ENCODE data around the gene FOXL3. TPM values are rescaled to one million over a fixed set of nuclear protein-coding genes. Genes with fewer than 3 reads are reported as not detected.

Gene FOXL3
- total RNA-seq, 1 experiment from 2014 or later = not detected

DNA sequence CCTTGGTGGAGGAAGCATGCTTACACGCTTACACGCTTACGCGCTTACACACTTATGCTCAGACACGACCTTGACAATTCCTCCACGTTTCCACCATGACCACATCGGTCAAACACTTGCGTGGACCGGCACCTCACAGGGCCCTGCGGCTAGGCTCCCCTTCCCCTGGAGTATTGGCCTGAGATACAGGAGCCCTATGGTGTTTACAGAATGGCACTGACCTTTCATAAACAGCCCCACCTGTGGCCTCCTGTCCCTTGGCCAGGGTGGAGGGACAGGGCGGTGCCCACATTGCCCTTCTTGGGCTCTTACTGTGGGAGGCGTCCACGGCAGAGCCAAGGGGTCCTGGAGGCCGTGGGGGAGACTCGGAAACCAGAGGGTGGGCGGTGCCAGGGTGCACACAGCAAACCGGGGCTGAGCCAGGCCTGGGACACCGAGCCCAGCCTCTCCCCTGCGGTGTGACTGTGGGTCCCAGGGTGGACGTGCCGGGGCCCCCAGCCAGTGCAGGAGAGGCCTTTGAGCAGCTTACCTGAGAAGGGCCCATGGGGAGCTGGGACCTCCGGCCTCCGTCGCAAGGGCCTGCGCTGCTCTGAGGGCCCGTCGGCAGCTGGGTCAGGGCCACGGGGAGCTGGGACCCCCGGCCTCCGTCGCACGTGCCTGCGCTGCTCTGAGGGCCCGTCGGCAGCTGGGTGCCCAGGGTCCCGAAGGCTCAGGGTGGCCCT, 44.2 kb upstream of the FOXL3 start:
- no peaks in the 10 kb centered on the region for H3K36me3 ChIP-seq (ENCODE audit: control insufficient read depth, insufficient read depth, low read length)
- in situ Hi-C loops (cut with HindIII; ENCODE audit: low pct_unique_long_range_greater_than_20kb, low sequenced_read_pairs) = no loop called here
- H3K27me3 ChIP-seq (ENCODE audit: control insufficient read depth, insufficient read depth, low read length) = no peaks in the 10 kb centered on the region
- DNase-seq (ENCODE audit: low read depth, low spot score) (no peak), ATAC-seq (no peak)
- H3K4me1 ChIP-seq (ENCODE audit: control insufficient read depth, insufficient read depth, low read length) = peaks cover 15% of the 10 kb centered on the region
- H3K27ac ChIP-seq (ENCODE audit: low read length) = no peak overlapping the region
- no TSS peak for BruUV-seq (replicated peaks)
- intact Hi-C loops (cut with micrococcal nuclease; ENCODE audit: unreplicated experiment) = no loop called here
- H3K9me3 ChIP-seq (ENCODE audit: control insufficient read depth, insufficient read depth, low read depth, low read length) = no peaks in the 10 kb centered on the region
- CTCF ChIA-PET = no interaction called here
- H3K4me3 ChIP-seq (ENCODE audit: low read depth in 2 of 2, low read length in 2 of 2) = no peak overlapping the region
- POLR2A ChIA-PET = no interaction called here
- TF ChIP-seq, protein P1, sequence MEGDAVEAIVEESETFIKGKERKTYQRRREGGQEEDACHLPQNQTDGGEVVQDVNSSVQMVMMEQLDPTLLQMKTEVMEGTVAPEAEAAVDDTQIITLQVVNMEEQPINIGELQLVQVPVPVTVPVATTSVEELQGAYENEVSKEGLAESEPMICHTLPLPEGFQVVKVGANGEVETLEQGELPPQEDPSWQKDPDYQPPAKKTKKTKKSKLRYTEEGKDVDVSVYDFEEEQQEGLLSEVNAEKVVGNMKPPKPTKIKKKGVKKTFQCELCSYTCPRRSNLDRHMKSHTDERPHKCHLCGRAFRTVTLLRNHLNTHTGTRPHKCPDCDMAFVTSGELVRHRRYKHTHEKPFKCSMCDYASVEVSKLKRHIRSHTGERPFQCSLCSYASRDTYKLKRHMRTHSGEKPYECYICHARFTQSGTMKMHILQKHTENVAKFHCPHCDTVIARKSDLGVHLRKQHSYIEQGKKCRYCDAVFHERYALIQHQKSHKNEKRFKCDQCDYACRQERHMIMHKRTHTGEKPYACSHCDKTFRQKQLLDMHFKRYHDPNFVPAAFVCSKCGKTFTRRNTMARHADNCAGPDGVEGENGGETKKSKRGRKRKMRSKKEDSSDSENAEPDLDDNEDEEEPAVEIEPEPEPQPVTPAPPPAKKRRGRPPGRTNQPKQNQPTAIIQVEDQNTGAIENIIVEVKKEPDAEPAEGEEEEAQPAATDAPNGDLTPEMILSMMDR (IDR thresholded peaks at IDR 0.05) = no peak
- TF ChIP-seq TCF7L2 (IDR thresholded peaks at IDR 0.05; ENCODE audit: low read depth, low read length) (no peak), POLR2AphosphoS5 (IDR thresholded peaks at IDR 0.05; ENCODE audit: low read depth, low read length) (no peak), SIN3A (IDR thresholded peaks at IDR 0.05; ENCODE audit: borderline replicate concordance, insufficient read depth, low read depth, low read length) (no peak)
- TF ChIP-seq, protein P2, sequence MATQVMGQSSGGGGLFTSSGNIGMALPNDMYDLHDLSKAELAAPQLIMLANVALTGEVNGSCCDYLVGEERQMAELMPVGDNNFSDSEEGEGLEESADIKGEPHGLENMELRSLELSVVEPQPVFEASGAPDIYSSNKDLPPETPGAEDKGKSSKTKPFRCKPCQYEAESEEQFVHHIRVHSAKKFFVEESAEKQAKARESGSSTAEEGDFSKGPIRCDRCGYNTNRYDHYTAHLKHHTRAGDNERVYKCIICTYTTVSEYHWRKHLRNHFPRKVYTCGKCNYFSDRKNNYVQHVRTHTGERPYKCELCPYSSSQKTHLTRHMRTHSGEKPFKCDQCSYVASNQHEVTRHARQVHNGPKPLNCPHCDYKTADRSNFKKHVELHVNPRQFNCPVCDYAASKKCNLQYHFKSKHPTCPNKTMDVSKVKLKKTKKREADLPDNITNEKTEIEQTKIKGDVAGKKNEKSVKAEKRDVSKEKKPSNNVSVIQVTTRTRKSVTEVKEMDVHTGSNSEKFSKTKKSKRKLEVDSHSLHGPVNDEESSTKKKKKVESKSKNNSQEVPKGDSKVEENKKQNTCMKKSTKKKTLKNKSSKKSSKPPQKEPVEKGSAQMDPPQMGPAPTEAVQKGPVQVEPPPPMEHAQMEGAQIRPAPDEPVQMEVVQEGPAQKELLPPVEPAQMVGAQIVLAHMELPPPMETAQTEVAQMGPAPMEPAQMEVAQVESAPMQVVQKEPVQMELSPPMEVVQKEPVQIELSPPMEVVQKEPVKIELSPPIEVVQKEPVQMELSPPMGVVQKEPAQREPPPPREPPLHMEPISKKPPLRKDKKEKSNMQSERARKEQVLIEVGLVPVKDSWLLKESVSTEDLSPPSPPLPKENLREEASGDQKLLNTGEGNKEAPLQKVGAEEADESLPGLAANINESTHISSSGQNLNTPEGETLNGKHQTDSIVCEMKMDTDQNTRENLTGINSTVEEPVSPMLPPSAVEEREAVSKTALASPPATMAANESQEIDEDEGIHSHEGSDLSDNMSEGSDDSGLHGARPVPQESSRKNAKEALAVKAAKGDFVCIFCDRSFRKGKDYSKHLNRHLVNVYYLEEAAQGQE (IDR thresholded peaks at IDR 0.05; ENCODE audit: insufficient read depth in 1 of 2, low read depth in 2 of 2, low read length in 1 of 2) = no peak

DNA sequence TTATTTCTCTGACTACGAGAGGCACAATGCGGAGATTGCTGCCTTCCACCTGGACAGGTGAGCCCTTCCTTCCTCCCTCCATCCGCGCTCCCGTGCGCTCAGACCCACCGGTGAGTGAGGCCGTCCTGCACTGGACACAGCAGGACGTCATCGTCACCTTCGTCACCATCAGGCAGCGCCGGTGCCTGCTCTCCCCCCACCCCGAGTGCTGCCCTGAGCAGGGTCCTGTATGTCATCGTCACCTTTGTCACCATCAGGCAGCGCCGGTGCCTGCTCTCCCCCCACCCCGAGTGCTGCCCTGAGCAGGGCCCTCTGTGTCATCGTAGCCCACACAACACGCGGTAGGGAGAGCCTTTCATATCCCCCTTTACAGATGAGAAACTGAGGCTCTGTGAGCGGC, 43.5 kb upstream of the FOXL3 start:
- H3K4me3 ChIP-seq (ENCODE audit: low read depth in 2 of 2, low read length in 2 of 2) = no peak overlapping the region
- no peak overlapping the region for H3K27ac ChIP-seq (ENCODE audit: low read length)
- intact Hi-C loops (cut with micrococcal nuclease; ENCODE audit: unreplicated experiment) = no loop called here
- no peak for ATAC-seq
- ChIA-PET POLR2A (no interaction called here), CTCF (no interaction called here)
- peaks cover 8% of the 10 kb centered on the region for H3K4me1 ChIP-seq (ENCODE audit: control insufficient read depth, insufficient read depth, low read length)
- no peak for DNase-seq (ENCODE audit: low read depth, low spot score)
- no peaks in the 10 kb centered on the region for H3K9me3 ChIP-seq (ENCODE audit: control insufficient read depth, insufficient read depth, low read depth, low read length)
- TF ChIP-seq, protein P1 (IDR thresholded peaks at IDR 0.05) = no peak
- TF ChIP-seq POLR2AphosphoS5 (IDR thresholded peaks at IDR 0.05; ENCODE audit: low read depth, low read length) = no peak
- H3K27me3 ChIP-seq (ENCODE audit: control insufficient read depth, insufficient read depth, low read length) = no peaks in the 10 kb centered on the region
- in situ Hi-C loops (cut with HindIII; ENCODE audit: low pct_unique_long_range_greater_than_20kb, low sequenced_read_pairs) = no loop called here
- no TSS peak for BruUV-seq (replicated peaks)
- no peaks in the 10 kb centered on the region for H3K36me3 ChIP-seq (ENCODE audit: control insufficient read depth, insufficient read depth, low read length)

Data from Panc1 (cell line).